SK-N-SH (cell line): ENCODE data around the gene UBN1. TPM values are rescaled to one million over a fixed set of nuclear protein-coding genes. Genes with fewer than 3 reads are reported as not detected.

Experiments used
- CTCF ChIA-PET: fragments of 300-600, 350-600 bp; formaldehyde crosslinking; extraction: SDS; loops from one replicate; lab custom pipeline; 2021; lab: Yijun Ruan, JAX
- POLR2A ChIA-PET: fragments of 350-600 bp; sonication (Branson Sonifier 250); formaldehyde crosslinking; extraction: SDS; loops from one replicate; lab custom pipeline; 2020; ENCODE audit warnings: antibody characterized with exemption, inconsistent platforms; lab: Yijun Ruan, JAX
- DNase-seq: peaks from one replicate; pipeline ENCODE4 v3.0.0; 2012
- H2AFZ ChIP-seq: fragments of 200-600 bp; sonication (generic); 2 replicates; pipeline ENCODE4 v1.8.1; 2016; ENCODE audit warnings: antibody characterized with exemption, mild to moderate bottlenecking, low read depth
- H3F3A ChIP-seq: fragments of 200-600 bp; sonication (generic); replicated peaks from 2 replicates; pipeline ENCODE3; 2016; ENCODE audit warnings: antibody characterized with exemption, mild to moderate bottlenecking; ENCODE audit not compliant: insufficient read depth
- H3K27ac ChIP-seq, 2 experiments: fragments of 200-500 bp in 1 of 2; fragments of 200-600 bp in 1 of 2; sonication (Bioruptor generic) in 1 of 2; sonication (generic), shearing (Covaris generic) in 1 of 2; 2 replicates each; pipeline versions ENCODE4 v1.5.1 to v1.6.1; 2014 to 2016; ENCODE audit warnings: low read depth in 2 of 2, inconsistent platforms in 1 of 2, low read length in 1 of 2, mild to moderate bottlenecking in 1 of 2, mixed read lengths in 1 of 2
- H3K27me3 ChIP-seq: fragments of 200-600 bp; sonication (generic), shearing (Covaris generic); 2 replicates; pipeline ENCODE4 v1.6.1; 2016; ENCODE audit warnings: mixed run types; ENCODE audit not compliant: insufficient read depth
- H3K36me3 ChIP-seq, 2 experiments: fragments of 200-500 bp in 1 of 2; fragments of 200-600 bp in 1 of 2; sonication (Bioruptor generic) in 1 of 2; sonication (generic) in 1 of 2; replicated peaks in 1 of 2; 2 replicates each; pipeline versions ENCODE3 to v1.5.1; 2014 to 2016; ENCODE audit warnings: low read length in 1 of 2, mild to moderate bottlenecking in 1 of 2; ENCODE audit not compliant: insufficient read depth in 2 of 2, control insufficient read depth in 1 of 2
- H3K4me1 ChIP-seq, 2 experiments: fragments of 200-500 bp in 1 of 2; fragments of 200-600 bp in 1 of 2; sonication (Bioruptor generic) in 1 of 2; sonication (generic), shearing (Covaris generic) in 1 of 2; 2 replicates each; pipeline versions ENCODE4 v1.5.1 to v1.6.1; 2014 to 2016; ENCODE audit warnings: low read depth in 1 of 2, low read length in 1 of 2, mixed run types in 1 of 2; ENCODE audit not compliant: insufficient read depth in 2 of 2, control insufficient read depth in 1 of 2
- H3K4me2 ChIP-seq: fragments of 200-600 bp; sonication (generic), shearing (Covaris generic); 2 replicates; pipeline ENCODE4 v1.6.1; 2017; ENCODE audit warnings: mixed run types
- H3K4me3 ChIP-seq, 2 experiments: fragments of 200-500 bp in 1 of 2; fragments of 200-600 bp in 1 of 2; sonication (Bioruptor generic) in 1 of 2; sonication (generic), shearing (Covaris generic) in 1 of 2; 2 replicates each; pipeline versions ENCODE4 v1.5.1 to v1.8.1; 2014 to 2016; ENCODE audit warnings: low read depth in 2 of 2, inconsistent platforms in 1 of 2, low read length in 1 of 2, mild to moderate bottlenecking in 1 of 2, mixed read lengths in 1 of 2, moderate library complexity in 1 of 2
- H3K79me2 ChIP-seq: fragments of 200-600 bp; sonication (generic); 2 replicates; pipeline ENCODE4 v1.8.1; 2017; ENCODE audit warnings: mild to moderate bottlenecking; ENCODE audit not compliant: insufficient read depth
- H3K9ac ChIP-seq: fragments of 200-600 bp; sonication (generic); 2 replicates; pipeline ENCODE4 v1.6.1; 2017; ENCODE audit warnings: mixed run types
- H3K9me2 ChIP-seq: fragments of 200-600 bp; sonication (generic); 2 replicates; pipeline ENCODE4 v1.6.1; 2017; ENCODE audit warnings: mixed run types
- H3K9me3 ChIP-seq: fragments of 200-600 bp; sonication (generic); 2 replicates; pipeline ENCODE4 v1.6.1; 2017; ENCODE audit warnings: mixed run types, mild to moderate bottlenecking, moderate library complexity
- H4K20me1 ChIP-seq: fragments of 200-600 bp; sonication (generic); 2 replicates; pipeline ENCODE4 v1.6.1; 2017; ENCODE audit warnings: mild to moderate bottlenecking, mixed run types; ENCODE audit not compliant: insufficient read depth
- CHD2 ChIP-seq: fragments of 150-350 bp; IDR thresholded peaks from 2 replicates; pipeline ENCODE4 v1.6.1; 2018; ENCODE audit warnings: low read length; ENCODE audit not compliant: partially characterized antibody
- CTCF ChIP-seq: fragments of 200-600 bp; sonication (generic); IDR thresholded peaks from 2 replicates; pipeline ENCODE4 v1.6.1; 2017; ENCODE audit warnings: antibody characterized with exemption, mild to moderate bottlenecking, moderate library complexity
- ELF1 ChIP-seq: IDR thresholded peaks from 2 replicates; pipeline ENCODE4 v1.4.0; 2012
- EZH2phosphoT487 ChIP-seq: fragments of 200-600 bp; sonication (generic); IDR thresholded peaks from 2 replicates; pipeline ENCODE4 v1.6.1; 2017; ENCODE audit warnings: low read depth, mixed run types, mild to moderate bottlenecking, antibody characterized with exemption, moderate library complexity, borderline replicate concordance
- FOSL2 ChIP-seq: IDR thresholded peaks from 2 replicates; pipeline ENCODE4 v1.4.0; 2012; ENCODE audit warnings: low read depth, mild to moderate bottlenecking, moderate library complexity, borderline replicate concordance
- FOXJ3 ChIP-seq: sonication (generic); formaldehyde crosslinking; IDR thresholded peaks from 2 replicates; pipeline ENCODE4 v1.5.1; 2020; ENCODE audit warnings: mild to moderate bottlenecking, missing genetic modification reagents
- GABPA ChIP-seq: IDR thresholded peaks from 2 replicates; pipeline ENCODE4 v1.4.0; 2012; ENCODE audit warnings: low read depth, mild to moderate bottlenecking
- MEF2A ChIP-seq: IDR thresholded peaks from 2 replicates; pipeline ENCODE4 v1.4.0; 2012; ENCODE audit warnings: low read depth, borderline replicate concordance
- NFIC ChIP-seq: IDR thresholded peaks from 2 replicates; pipeline ENCODE4 v1.4.0; 2012; ENCODE audit warnings: borderline replicate concordance
- NRF1 ChIP-seq: IDR thresholded peaks from 2 replicates; pipeline ENCODE4 v1.6.1; 2012; ENCODE audit warnings: low read depth, mild to moderate bottlenecking, low read length
- PBX3 ChIP-seq: IDR thresholded peaks from 2 replicates; pipeline ENCODE4; 2012
- REST ChIP-seq: IDR thresholded peaks from 2 replicates; pipeline ENCODE4 v1.6.1; 2012; ENCODE audit warnings: mild to moderate bottlenecking, low read depth, low read length, moderate library complexity
- RFX5 ChIP-seq: IDR thresholded peaks from 2 replicates; pipeline ENCODE4 v1.6.1; 2012; ENCODE audit warnings: mild to moderate bottlenecking, improper control_type of control experiment, low read length
- SIN3A ChIP-seq: IDR thresholded peaks from 2 replicates; pipeline ENCODE4 v1.6.1; 2012; ENCODE audit warnings: low read depth, mild to moderate bottlenecking, low read length, moderate library complexity, borderline replicate concordance
- TAF1 ChIP-seq: IDR thresholded peaks from 2 replicates; pipeline ENCODE4 v1.6.1; 2012; ENCODE audit warnings: low read depth, mild to moderate bottlenecking, low read length, moderate library complexity, borderline replicate concordance
- TCF12 ChIP-seq: IDR thresholded peaks from 2 replicates; pipeline ENCODE4 v1.4.0; 2012
- TEAD4 ChIP-seq: IDR thresholded peaks from 2 replicates; pipeline ENCODE4 v1.4.0; 2012; ENCODE audit warnings: mild to moderate bottlenecking, borderline replicate concordance; ENCODE audit not compliant: insufficient read depth
- ZBTB33 ChIP-seq: IDR thresholded peaks from 2 replicates; pipeline ENCODE4 v1.4.0; 2012; ENCODE audit warnings: low read depth, borderline replicate concordance
- polyA plus RNA-seq, 3 experiments: library from polyadenylated mRNA; depleted of rRNA; stranded (reverse); fragments of >200 nt; gene quantifications; 2 replicates each; pipeline ENCODE4 v1.2.3, GENCODE V29; 2012

Gene UBN1
- polyA plus RNA-seq, 1 of the 3 experiments (the other 2 are of a cell fraction), result 10.9 TPM

GRCh38 chr16:4814046-4814445 is 33.2 kb upstream of the UBN1 start:
- POLR2A ChIA-PET, result interaction anchor here (1.1 kb wide), 1 partner anchor 80 kb away, joined by 3 read pairs; the partner anchor contains the start of genes ANKS3 and DNAAF8
- CTCF ChIA-PET, result interaction anchor here (0.7 kb wide), 1 partner anchor 75 kb away, joined by 3 read pairs; no protein-coding TSS in a partner anchor

More at GRCh38 chr16:4814046-4814445, 33.2 kb upstream of the UBN1 start:
- Histone ChIP-seq H4K20me1 (no peaks in the 10 kb centered on the region), H3K4me2 (no peak overlapping the region), H3K9me2 (no peaks in the 10 kb centered on the region), H3K9me3 (no peaks in the 10 kb centered on the region), H3K27ac (no peak overlapping the region), H3K27me3 (no peaks in the 10 kb centered on the region), H2AFZ (no peak overlapping the region), H3F3A (peaks cover 9% of the 10 kb centered on the region), H3K36me3 (peaks cover 27 to 43% of the 10 kb centered on the region in 2 experiments), H3K79me2 (no peaks in the 10 kb centered on the region), H3K4me1 (no peaks in the 10 kb centered on the region), H3K4me3 (no peak overlapping the region), H3K9ac (no peak overlapping the region)
- DNase-seq, result no peak
- TF ChIP-seq ZBTB33 (no peak), MEF2A (no peak), SIN3A (no peak), FOXJ3 (CRISPR knock-in tag) (no peak), TAF1 (no peak), CTCF (no peak), TCF12 (no peak), CHD2 (no peak), RFX5 (no peak), REST (no peak), PBX3 (no peak), ELF1 (no peak), FOSL2 (no peak), NRF1 (no peak), EZH2phosphoT487 (no peak), GABPA (no peak), NFIC (no peak), TEAD4 (no peak)
